NCI-H1694 (cell line): Measurements from ENCODE around the gene GFER.
"Not testable (repeated sequence)": the region's sequence is repeated elsewhere in the genome, so short reads cannot be mapped to it uniquely, and the experiment has no call there.

Source experiments
- DNase-seq: peaks from one replicate; lab custom pipeline; 2025; lab: John Stamatoyannopoulos, UW

GFER gene

DNA sequence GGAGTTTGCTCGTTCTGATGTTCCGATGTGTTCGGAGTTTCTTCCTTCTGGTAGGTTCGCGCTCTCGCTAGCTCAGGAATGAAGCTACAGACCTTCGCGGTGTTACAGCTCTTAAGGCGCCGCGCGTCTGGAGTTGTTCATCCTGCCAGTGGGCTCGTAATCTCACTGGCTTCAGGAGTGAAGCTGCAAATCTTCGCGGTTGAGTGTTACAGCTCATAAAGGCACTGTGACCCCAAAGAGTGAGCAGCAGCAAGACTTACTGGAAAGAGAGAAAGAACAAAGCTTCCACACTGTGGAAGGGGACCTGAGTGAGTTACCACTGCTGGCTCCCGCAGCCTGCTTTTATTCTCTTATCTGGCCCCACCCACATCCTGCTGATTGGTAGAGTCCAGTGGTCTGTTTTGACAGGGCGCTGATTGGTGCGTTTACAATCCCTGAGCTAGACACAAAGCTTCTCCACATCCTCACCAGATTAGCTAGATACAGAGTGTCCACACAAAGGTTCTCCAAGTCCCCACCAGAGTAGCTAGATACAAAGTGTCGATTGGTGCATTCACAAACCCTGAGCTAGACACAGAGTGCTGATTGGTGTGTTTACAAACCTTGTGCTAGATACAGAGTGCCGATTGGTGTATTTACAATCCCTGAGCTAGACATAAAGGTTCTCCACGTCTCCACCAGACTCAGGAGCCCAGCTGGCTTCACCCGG, 26.4 kb upstream of the GFER start:
- DNase-seq, result not testable (repeated sequence)

DNA sequence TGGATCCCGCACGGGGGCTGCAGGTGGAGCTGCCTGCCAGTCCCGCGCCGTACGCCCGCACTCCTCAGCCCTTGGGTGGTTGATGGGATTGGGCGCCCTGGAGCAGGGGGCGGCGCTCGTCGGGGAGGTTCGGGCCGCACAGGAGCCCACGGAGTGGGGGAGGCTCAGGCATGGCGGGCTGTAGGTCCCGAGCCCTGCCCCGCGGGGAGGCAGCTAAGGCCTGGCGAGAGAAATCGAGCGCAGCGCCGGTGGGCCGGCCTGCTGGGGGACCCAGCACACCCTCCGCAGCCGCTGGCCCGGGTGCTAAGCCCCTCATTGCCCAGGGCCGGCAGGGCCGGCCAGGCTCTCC, 25.9 kb upstream of the GFER start:
- not testable (repeated sequence) for DNase-seq

DNA sequence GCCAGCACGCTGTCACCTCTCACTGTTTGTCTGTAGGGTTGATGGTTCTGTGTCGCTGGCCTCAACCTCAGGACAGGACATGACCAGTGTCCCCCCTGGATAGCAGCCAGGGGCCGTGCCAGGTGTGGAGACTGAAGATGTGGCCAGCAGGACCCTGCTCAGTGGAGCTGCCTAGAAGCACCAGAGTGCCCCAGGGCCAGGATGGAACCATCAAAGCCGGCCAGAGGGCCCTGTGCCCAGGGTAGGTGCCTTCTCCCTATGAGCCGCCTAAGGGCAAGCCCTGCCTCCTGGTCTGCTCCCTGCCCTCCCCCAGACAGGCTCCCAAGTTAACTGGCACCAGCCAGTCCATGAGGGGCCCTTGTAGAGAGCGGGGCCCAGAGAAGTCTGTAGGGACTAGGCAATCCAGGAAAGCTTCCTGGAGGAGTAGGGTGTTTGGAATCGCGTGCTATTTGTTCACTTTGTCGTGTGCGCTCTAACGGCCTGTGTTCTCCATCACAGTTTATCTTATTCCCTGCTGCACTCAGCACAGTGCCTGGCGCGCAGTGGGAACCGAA, 25.2 kb upstream of the GFER start:
- DNase-seq, result no peak

DNA sequence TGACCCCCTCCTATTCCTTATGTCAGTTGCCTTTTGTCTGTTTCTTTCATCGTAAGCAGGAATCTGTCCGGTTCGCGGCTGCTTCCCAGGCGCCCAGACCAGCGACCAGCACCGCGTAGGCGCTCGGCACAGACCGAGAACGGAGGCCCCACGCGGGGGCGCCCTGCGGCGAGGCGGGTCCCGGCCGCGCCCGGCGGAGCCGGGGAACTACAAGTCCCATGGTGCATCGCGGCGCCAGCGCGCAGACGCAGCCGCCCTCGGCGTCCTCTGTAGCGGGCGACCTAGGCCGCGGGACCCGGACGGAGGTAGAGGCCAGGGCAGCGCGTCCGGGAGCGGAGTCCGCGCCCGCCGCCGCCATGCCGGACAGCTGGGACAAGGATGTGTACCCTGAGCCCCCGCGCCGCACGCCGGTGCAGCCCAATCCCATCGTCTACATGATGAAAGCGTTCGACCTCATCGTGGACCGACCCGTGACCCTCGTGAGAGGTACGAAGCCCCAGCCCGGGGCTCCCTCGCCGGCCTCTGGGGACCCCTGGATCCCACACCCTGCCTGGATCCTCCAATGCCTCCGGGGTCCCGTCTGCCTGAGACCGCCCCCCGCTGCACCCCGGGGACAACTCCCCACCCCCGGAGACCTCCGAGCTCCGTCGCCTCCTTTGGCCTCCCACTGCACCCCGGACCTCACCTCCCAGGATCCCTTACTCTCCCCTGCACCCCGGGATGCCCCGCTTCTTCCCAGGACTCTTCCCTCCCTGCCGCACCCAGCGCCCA, 24.5 kb upstream of the GFER start, which contains the start of gene NDUFB10:
TSS of gene NDUFB10 (plus strand) at position 270 of the 771 bp plus-strand sequence. CDS start at position 357, 87 bp downstream.
- peak; percentile 53 for DNase-seq

DNA sequence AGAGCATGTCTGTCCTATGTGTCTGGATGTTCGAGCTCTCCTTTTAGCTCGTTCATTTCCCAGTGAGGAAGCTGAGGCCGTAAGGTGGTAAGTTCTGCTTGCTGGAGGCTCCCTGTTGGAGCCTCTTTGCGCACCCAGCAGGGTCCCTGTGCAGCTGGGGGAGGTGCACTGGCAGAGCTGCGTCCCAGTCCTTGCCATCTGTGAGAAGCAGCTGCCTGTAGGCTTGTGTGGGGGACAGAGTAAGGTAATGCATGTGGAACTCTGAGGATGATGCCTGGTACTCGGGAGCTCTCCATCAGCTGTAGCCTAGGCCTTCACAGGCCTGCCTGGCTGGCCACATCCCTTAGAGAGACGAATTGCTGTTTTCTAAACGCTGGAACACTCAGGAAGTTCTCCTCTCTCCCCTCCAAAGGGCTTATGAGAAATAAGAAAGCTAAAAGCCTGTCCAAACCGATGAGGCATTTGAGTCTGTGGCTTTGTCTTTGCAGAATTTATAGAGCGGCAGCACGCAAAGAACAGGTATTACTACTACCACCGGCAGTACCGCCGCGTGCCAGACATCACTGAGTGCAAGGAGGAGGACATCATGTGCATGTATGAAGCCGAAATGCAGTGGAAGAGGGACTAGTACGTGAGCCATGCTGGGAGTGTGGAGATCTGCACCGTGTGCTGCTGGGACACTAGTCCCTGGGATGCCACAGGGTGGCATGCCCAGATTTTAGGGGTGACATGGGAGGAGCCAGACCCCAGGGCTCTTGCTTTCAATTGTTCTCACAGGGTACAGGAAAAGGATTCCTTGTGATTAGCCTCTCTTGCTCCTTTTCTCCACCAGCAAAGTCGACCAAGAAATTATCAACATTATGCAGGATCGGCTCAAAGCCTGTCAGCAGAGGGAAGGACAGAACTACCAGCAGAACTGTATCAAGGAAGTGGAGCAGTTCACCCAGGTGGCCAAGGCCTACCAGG, 23.0 kb upstream of the GFER start:
- DNase-seq, result peak; percentile 76

DNA sequence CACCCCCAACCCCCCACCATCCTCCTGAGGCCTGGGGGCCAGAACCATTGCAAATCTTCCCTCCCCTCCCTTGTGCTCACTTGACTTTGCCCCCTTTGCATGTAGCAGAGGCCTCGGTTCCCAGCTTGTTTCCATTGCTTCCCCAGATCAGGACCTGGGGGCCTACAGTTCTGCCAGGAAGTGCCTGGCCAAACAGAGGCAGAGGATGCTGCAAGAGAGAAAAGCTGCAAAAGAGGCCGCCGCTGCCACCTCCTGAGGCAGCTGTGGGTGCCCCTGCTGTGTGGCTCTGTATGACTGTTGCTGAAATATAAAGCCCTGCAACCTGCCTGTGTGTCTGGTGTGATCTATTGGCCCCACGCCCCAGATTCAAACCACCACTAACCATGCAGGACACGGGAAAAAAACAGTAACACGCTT, 22.3 kb upstream of the GFER start:
- DNase-seq, result no peak

DNA sequence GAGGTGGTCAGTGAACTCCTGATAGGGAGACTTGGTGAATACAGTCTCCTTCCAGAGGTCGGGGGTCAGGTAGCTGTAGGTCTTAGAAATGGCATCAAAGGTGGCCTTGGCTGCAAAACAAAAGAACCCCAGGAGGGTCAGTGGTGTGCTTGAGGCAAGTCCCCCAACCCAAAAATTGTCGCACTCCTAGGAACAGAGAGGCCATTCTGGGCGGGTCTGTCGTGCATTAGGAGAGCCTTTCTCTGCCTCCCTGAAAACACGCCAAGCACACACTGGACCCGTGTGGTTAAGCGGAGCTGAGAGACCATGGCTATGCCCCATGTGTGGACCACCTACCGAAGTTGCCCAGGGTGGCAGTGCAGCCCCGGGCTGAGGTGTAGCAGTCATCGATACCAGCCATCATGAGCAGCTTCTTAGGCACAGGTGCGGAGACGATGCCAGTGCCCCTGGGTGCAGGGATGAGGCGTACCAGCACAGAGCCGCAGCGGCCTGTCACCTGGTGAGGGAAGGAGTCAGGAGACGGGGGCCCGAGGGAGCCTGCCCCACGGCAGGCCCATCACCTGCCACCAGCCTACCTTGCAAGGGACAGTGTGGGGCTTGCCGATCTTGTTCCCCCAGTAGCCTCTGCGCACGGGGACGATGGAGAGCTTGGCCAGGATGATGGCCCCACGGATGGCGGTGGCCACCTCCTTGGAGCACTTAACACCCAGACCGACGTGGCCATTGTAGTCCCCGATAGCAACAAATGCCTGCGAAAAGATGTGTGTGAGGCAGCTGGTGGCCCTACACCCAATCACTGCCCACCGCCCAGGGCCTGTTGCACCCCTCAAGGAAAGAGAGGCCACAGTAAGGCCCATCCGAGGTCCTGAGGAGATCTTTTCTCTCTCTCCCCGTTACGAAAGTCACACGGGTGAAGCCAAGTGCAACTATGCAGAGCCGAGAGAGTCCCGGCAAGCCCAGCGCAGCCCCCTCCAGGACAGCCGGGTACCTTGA, 21.5 kb upstream of the GFER start:
- DNase-seq, result not testable (repeated sequence)

DNA sequence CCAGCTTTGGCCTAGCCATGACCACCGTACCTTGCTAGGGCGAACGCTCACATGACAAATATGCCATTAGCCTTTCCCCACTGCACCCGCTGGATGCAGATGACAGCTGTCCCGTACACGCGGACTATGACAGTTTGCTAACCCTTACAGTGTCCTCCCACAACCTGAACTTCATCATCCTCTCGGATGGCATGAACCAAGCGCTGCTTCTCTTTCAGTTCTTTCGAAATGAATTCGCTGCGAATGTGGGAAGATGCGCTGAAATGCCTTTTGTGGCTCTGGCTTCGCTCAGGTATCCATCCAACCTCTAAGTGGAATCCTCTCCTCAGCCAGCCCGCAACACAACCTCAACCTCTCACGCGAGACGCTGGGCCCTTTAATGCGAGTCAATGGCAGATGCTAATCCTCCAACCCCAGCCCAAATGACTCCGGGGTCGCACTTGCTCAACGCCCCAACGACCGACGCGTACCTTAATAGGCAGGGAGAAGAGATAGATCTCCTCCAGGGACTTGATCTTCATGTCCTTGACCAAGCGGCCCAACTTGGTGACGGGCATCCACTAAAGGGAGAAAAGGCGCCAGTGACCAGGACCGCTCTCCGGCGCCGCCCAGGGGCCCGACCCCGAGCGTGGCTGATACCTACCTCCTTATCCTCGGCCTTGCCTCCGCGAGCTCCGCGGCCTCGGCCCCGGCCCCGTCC, 20.0 kb upstream of the GFER start:
- no peak for DNase-seq

DNA sequence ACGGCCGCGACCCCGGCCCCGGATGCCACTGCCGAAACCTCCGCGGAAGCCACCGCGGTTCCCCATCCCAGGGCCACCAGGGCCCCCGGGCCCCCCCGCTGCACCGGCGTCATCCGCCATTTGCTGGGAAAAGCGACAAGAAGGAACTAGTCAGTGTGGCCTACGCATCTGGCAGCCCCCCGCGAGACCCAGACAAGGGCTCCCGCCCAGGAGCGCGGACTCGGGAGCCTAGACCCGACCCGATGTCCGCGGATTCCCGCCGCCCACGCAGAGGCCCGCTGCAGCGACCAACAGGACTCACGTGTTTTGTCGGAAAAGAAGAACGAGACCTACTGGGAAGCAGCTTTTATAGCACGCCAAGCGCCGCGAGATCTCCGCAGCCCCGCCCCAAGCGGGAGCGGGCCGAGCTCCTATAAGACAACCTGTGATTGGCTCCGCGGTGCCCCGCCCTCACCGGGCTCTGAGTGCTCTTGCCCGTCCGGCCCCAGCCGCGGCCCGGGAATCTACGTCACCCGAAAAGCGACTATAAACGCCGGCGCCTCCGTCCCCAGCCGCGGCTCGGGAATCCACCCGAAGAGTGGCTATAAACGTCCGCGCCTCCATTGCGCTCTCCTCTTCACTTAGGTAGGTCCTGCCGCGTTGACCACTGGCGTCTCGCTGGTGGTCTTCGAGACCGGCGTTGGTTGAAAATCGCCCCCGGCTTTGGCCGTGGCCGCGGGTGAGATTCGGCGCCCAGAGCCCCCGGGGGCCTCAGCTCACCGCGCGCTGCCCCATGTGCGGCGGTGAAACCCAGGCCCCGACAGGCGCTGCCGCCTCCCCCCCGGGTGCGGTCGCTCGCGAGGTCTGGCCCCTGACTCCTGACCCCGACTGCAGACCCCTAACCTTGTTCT, 19.2 kb upstream of the GFER start, which contains the start of gene RPS2:
TSS of gene RPS2 (minus strand) at position 321 of the 890 bp plus-strand sequence. CDS start at position 120, 201 bp downstream.
- DNase-seq, result peak; percentile 97

DNA sequence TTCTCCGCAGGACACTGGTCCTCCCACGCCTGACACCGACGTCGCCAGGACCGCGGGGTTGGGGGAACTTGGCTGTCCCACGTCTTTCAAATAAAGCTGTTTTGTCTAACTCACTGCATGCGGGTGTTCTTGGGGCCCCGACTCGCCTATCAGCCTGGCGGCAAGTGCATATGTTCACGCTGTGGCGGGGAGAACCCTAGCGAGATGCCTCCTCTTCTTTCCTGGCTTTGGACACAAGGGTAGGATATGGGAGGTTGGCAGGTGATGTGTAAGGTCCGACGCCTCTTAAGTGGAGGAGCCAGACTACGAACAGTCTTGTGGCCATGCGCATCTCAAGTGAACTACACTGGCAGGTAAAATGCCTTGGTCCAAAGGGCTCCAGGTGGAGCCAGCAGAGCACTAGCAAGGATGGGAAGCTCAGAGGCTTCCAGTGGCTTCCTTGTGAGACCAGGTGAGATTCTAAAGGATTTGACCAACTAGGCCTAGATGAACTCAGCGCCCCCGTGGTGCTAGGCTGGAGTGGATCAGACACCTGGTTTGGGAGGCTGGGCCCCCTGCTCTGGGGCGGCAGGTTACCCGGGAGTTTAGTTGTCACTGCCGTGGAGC, 18.5 kb upstream of the GFER start:
- DNase-seq, result no peak

DNA sequence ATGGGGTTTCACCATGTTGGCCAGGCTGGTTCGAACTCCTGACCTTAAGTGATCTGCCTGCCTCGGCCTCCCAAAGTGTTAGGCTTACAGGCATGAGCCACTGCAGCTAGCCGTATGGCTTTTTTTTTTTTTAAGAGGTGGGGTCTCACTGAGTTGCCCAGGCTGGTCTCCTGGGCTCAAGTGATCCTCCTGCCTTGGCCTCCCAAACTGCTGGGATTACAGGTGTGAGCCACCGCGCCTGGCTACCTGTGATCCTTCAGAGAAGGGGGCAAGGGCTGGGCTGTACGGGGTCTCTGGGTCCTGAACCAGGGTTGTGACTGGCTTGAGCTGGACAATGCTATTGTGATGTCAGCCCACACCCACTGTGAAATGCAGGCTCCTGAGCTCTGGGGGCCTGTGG, 17.5 kb upstream of the GFER start, which contains the start of gene RNF151:
TSS of gene RNF151 (plus strand) at position 397 of the 400 bp plus-strand sequence. CDS start 26 bp downstream, outside the sequence.
- DNase-seq, result no peak

DNA sequence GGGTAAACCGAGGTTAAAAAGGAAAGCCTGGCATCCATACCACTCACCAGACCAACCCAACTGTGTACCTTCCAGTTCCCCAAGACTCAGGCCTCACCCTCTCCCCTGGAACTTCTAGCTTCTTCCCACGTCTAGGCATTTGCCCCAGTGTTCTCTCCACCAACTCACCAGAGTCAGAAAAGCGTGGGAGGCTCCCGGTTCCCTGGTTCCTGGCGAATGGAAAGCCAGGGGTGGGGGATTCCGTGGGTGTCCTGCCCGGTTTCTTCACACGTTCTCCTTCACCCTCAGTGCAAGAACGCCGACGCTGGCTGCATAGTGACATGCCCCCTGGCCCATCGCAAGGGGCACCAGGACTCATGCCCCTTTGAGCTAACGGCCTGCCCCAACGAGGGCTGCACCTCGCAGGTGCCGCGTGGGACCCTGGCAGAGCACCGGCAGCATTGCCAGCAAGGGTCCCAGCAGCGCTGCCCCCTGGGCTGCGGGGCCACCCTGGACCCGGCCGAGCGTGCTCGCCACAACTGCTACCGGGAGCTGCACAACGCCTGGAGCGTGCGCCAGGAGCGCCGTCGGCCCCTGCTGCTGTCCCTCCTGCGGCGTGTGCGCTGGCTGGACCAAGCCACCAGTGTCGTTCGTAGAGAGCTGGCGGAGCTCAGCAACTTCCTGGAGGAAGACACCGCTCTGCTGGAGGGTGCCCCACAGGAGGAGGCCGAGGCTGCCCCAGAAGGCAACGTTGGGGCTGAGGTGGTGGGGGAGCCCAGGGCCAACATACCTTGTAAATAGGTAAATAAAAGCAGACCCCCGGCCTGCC, 15.6 kb upstream of the GFER start:
- no peak for DNase-seq

DNA sequence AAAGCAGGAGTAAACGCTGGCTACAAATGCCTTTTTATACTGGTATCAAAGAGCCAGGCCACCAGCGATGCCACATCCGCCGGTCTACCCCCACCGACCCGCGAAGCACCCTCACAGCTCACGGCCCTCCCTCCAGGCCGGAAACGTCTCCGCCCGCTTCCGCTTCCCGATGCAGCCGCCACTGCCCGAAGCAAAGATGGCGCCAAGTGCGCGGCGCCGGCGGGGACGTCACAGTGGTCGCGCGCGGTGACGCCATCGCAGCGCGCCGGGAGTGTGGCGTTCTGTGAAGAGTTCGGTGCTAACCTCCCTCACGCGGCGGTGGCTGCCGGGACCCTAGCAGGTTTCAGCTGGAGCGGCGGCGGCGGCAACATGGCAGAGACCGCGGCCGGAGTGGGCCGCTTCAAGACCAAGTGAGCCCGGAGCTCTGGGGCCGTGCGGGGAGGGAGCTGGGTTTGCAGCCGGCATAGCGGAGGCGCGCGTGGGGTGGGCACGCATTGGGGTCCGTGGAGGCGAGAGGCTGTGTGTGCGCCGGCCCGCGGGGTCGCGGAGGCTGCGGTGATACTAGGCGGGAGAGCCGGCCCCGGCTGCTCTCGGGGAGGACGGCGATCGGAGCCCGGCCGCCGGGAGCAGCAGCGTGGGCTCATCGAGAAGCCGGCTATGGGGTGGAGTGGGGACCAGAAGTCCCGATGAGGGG, 12.1 kb upstream of the GFER start, which contains the start of gene TBL3:
TSS of gene TBL3 (plus strand) at position 258 of the 694 bp plus-strand sequence. CDS start at position 370, 112 bp downstream.
- peak; percentile 57 for DNase-seq

DNA sequence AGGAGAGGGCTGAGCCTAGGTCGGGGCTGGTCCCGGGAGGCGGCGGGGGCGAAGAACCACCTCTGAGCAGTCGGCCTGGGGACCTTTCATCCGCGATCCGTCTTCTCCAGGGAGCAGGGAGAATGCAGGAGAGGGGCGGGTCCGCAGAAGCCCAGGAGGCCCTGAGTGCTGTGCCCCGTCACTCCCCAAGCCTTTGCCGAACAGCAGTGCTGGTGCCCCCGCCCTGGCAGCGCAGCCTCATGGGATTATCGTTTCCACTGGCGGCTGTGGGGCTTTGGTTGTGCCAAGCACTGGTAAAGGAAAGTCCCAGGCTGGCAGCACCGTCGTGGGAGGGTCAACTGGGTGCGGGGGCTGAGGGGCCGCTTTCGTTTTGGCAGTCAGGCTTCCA, 11.5 kb upstream of the GFER start:
- DNase-seq, result no peak

DNA sequence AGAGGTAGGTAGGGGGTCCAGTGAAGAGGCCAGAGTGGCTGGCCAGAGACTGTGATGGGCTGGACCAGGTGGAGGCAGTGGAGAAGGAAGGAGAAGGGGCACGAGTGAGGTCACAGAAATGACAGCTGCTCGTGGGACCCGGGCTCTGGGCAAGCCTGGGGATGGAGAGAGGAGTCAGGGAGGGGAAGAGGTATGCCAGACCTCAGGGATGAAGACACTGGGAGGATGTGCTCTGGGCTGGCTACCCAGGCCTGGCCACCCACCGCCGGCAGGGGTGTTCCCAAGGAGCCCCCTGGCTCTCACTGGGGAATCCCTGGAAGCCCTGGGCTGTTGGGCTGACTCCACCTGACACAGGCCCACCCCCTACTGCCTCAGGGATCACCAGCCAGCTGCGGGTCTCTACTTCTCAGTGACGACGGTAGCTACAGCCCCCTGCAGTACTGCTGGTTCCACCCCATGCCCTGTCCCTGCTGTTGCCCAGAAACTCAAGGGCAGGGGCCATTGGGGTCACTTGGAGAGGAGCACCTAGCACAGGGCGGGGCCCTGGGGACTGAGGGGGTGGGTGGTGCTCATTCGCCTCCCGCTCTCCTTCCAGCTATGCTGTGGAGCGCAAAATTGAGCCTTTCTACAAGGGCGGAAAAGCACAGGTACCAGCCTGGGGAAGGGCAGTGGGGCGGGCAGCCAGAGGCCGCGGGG, 10.4 kb upstream of the GFER start:
- no peak for DNase-seq
